H54 (cell line): ENCODE data around the gene ARG2.
A peak's percentile ranks its signal among the peaks of the same experiment; 100 is the strongest.
"Not testable (repeated sequence)": the region's sequence is repeated elsewhere in the genome, so short reads cannot be mapped to it uniquely, and the experiment has no call there.

ENCODE experiments used
- DNase-seq: peaks from one replicate; pipeline ENCODE4 v3.0.0; 2011; ENCODE audit warnings: low spot score, mixed read lengths; ENCODE audit not compliant: insufficient read length
- FAIRE-seq: peaks from 3 replicates; lab custom pipeline; 2011; peaks lifted over from hg19 to GRCh38; lab: Jason Lieb, UNC
- POLR2A ChIP-seq: IDR thresholded peaks from 2 replicates; pipeline ENCODE4 v1.6.1; 2011; ENCODE audit warnings: low read depth, mild to moderate bottlenecking, low read length

ARG2 gene

GRCh38 chr14:67602076-67602475 is 17.6 kb upstream of the ARG2 start:
- TF ChIP-seq POLR2A, result no peak
- DNase-seq, result no peak
- FAIRE-seq, result no peak

GRCh38 chr14:67602995-67603545 is 16.6 kb upstream of the ARG2 start:
- FAIRE-seq, result no peak
- TF ChIP-seq POLR2A, result no peak
- no peak for DNase-seq

GRCh38 chr14:67607646-67608045 is 12.1 kb upstream of the ARG2 start:
- TF ChIP-seq POLR2A, result no peak
- no peak for DNase-seq
- FAIRE-seq, result no peak

GRCh38 chr14:67609642-67610310 is 9.9 kb upstream of the ARG2 start:
- no peak for TF ChIP-seq POLR2A
- no peak for DNase-seq
- no peak for FAIRE-seq

GRCh38 chr14:67610491-67610890 is 9.2 kb upstream of the ARG2 start:
- FAIRE-seq (no peak), DNase-seq (no peak)

GRCh38 chr14:67618617-67619063 is 1.1 kb upstream of the ARG2 start:
- peak; percentile 15 for FAIRE-seq

More at GRCh38 chr14:67610491-67610890, 9.2 kb upstream of the ARG2 start:
- no peak for TF ChIP-seq POLR2A

GRCh38 chr14:67620217-67620785 is 581 bp downstream of the ARG2 start:
- DNase-seq (no peak), FAIRE-seq (no peak)
- no peak for TF ChIP-seq POLR2A

More at GRCh38 chr14:67618617-67619063, 1.1 kb upstream of the ARG2 start:
- DNase-seq, result peak; percentile 16
- TF ChIP-seq POLR2A, result no peak

GRCh38 chr14:67622675-67623074 is 3.0 kb downstream of the ARG2 start:
- FAIRE-seq (peak; percentile 81), DNase-seq (no peak)
- no peak for TF ChIP-seq POLR2A

- TF ChIP-seq POLR2A, result no peak
- FAIRE-seq, result no peak
- DNase-seq, result no peak
These were observed 3.4 kb downstream of the ARG2 start for GRCh38 chr14:67623114-67623513.

GRCh38 chr14:67626131-67626530 is 6.4 kb downstream of the ARG2 start:
- DNase-seq, FAIRE-seq: not testable (repeated sequence)

GRCh38 chr14:67627519-67627918 is 7.8 kb downstream of the ARG2 start:
- no peak for TF ChIP-seq POLR2A
- FAIRE-seq (no peak), DNase-seq (no peak)

GRCh38 chr14:67630186-67630585 is 10.5 kb downstream of the ARG2 start:
- DNase-seq, result no peak
- no peak for FAIRE-seq
- no peak for TF ChIP-seq POLR2A

GRCh38 chr14:67630938-67631337 is 11.2 kb downstream of the ARG2 start:
- TF ChIP-seq POLR2A, result no peak
- FAIRE-seq, result no peak

GRCh38 chr14:67633451-67634147 is 13.9 kb downstream of the ARG2 start:
- DNase-seq (no peak), FAIRE-seq (no peak)

More at GRCh38 chr14:67630938-67631337, 11.2 kb downstream of the ARG2 start:
- no peak for DNase-seq

More at GRCh38 chr14:67633451-67634147, 13.9 kb downstream of the ARG2 start:
- no peak for TF ChIP-seq POLR2A
